Measurements from ENCODE around the gene LRRC58.

- TF ChIP-seq, protein P1, sequence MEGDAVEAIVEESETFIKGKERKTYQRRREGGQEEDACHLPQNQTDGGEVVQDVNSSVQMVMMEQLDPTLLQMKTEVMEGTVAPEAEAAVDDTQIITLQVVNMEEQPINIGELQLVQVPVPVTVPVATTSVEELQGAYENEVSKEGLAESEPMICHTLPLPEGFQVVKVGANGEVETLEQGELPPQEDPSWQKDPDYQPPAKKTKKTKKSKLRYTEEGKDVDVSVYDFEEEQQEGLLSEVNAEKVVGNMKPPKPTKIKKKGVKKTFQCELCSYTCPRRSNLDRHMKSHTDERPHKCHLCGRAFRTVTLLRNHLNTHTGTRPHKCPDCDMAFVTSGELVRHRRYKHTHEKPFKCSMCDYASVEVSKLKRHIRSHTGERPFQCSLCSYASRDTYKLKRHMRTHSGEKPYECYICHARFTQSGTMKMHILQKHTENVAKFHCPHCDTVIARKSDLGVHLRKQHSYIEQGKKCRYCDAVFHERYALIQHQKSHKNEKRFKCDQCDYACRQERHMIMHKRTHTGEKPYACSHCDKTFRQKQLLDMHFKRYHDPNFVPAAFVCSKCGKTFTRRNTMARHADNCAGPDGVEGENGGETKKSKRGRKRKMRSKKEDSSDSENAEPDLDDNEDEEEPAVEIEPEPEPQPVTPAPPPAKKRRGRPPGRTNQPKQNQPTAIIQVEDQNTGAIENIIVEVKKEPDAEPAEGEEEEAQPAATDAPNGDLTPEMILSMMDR (IDR thresholded peaks at IDR 0.05; ENCODE audit: low read depth, low read length), result no peak
- TF ChIP-seq EZH2phosphoT487 (IDR thresholded peaks at IDR 0.05; ENCODE audit: low read depth), result no peak
Measured at GRCh38 chr3:120369037-120369467, 19.9 kb upstream of the LRRC58 start.

All from OCI-LY3 (cell line).